HepG2 (cell line): Measurements from ENCODE around the gene COX4I1. TPM values are rescaled to one million over a fixed set of nuclear protein-coding genes. Genes with fewer than 3 reads are reported as not detected.

Experiments
- AKAP8 ChIP-seq: sonication (generic); formaldehyde crosslinking; IDR thresholded peaks from 2 replicates; pipeline ENCODE4 v1.5.1; 2020; ENCODE audit warnings: mild to moderate bottlenecking, missing genetic modification reagents
- DMAP1 ChIP-seq: IDR thresholded peaks from 2 replicates; pipeline ENCODE4 v1.6.1; 2016
- DR1 ChIP-seq: sonication (generic); formaldehyde crosslinking; IDR thresholded peaks from 2 replicates; pipeline ENCODE4 v1.8.0; 2021; ENCODE audit warnings: mild to moderate bottlenecking, missing genetic modification reagents, inconsistent platforms
- EEA1 ChIP-seq: sonication (generic); formaldehyde crosslinking; IDR thresholded peaks from 2 replicates; pipeline ENCODE4 v1.5.1; 2020; ENCODE audit warnings: mild to moderate bottlenecking, missing genetic modification reagents, borderline replicate concordance
- ELF1 ChIP-seq: sonication (generic); formaldehyde crosslinking; IDR thresholded peaks from 2 replicates; pipeline ENCODE4 v1.4.0; 2020; ENCODE audit warnings: missing genetic modification reagents
- HNF4A ChIP-seq: sonication (generic); formaldehyde crosslinking; IDR thresholded peaks from 2 replicates; pipeline ENCODE4 v1.4.0; 2020; ENCODE audit warnings: missing genetic modification reagents
- KAT7 ChIP-seq: IDR thresholded peaks from 2 replicates; pipeline ENCODE4 v1.6.1; 2018; ENCODE audit warnings: borderline replicate concordance, missing compliant biosample characterization
- KDM2A ChIP-seq: sonication (generic); formaldehyde crosslinking; IDR thresholded peaks from 2 replicates; pipeline ENCODE4 v1.4.0; 2020; ENCODE audit warnings: low read depth, missing genetic modification reagents, borderline replicate concordance
- KDM4B ChIP-seq: sonication (generic); formaldehyde crosslinking; IDR thresholded peaks from 2 replicates; pipeline ENCODE4 v1.4.0; 2020; ENCODE audit warnings: missing genetic modification reagents
- KDM5B ChIP-seq: sonication (generic); formaldehyde crosslinking; IDR thresholded peaks from 2 replicates; pipeline ENCODE4 v1.4.0; 2020; ENCODE audit warnings: missing genetic modification reagents, mild to moderate bottlenecking, borderline replicate concordance
- MIER3 ChIP-seq: IDR thresholded peaks from 2 replicates; pipeline ENCODE4 v1.6.1; 2016; ENCODE audit warnings: missing compliant biosample characterization, borderline replicate concordance
- MYNN ChIP-seq: sonication (generic); formaldehyde crosslinking; IDR thresholded peaks from 2 replicates; pipeline ENCODE4 v1.4.0; 2020; ENCODE audit warnings: mild to moderate bottlenecking, low read depth, missing genetic modification reagents
- NONO ChIP-seq, 2 experiments: fragments of 450-650 bp in 1 of 2; sonication (generic) in 1 of 2; formaldehyde crosslinking in 1 of 2; IDR thresholded peaks in 1 of 2; conservative IDR thresholded peaks in 1 of 2; 2 replicates each; pipeline versions ENCODE4 v1.6.1 to v1.8.0; 2017 to 2022; ENCODE audit warnings: mild to moderate bottlenecking in 1 of 2, missing genetic modification reagents in 1 of 2, moderate library complexity in 1 of 2
- RAD21 ChIP-seq: fragments of 450-650 bp; formaldehyde crosslinking; IDR thresholded peaks from 2 replicates; pipeline ENCODE4 v1.5.0; 2020; ENCODE audit warnings: mild to moderate bottlenecking
- RBM39 ChIP-seq: fragments of 200-400 bp; formaldehyde crosslinking; IDR thresholded peaks from one replicate; pipeline ENCODE4 v1.6.1; 2018; ENCODE audit warnings: antibody characterized with exemption, mild to moderate bottlenecking, low read depth, low read length; ENCODE audit not compliant: poor library complexity, severe bottlenecking
- RORA ChIP-seq: sonication (generic); formaldehyde crosslinking; IDR thresholded peaks from 2 replicates; pipeline ENCODE4 v1.5.0; 2020; ENCODE audit warnings: mild to moderate bottlenecking, missing genetic modification reagents, moderate library complexity
- SMC3 ChIP-seq: IDR thresholded peaks from 2 replicates; pipeline ENCODE4 v1.6.1; 2011; ENCODE audit warnings: low read length, improper control_type of control experiment
- SNRNP70 ChIP-seq: fragments of 200-400 bp; formaldehyde crosslinking; IDR thresholded peaks from 2 replicates; pipeline ENCODE4 v1.6.1; 2017; ENCODE audit warnings: mild to moderate bottlenecking, low read depth, low read length, moderate library complexity
- ZFP37 ChIP-seq: sonication (generic); formaldehyde crosslinking; IDR thresholded peaks from 2 replicates; pipeline ENCODE4 v1.4.0; 2020; ENCODE audit warnings: missing genetic modification reagents, borderline replicate concordance
- ZNF224 ChIP-seq: sonication (generic); formaldehyde crosslinking; IDR thresholded peaks from 2 replicates; pipeline ENCODE4 v1.5.0; 2020; ENCODE audit warnings: mild to moderate bottlenecking, missing genetic modification reagents
- ZNF382 ChIP-seq: sonication (generic); formaldehyde crosslinking; IDR thresholded peaks from 2 replicates; pipeline ENCODE4 v1.5.0; 2020; ENCODE audit warnings: missing genetic modification reagents, mild to moderate bottlenecking, borderline replicate concordance
- ZNF460 ChIP-seq: sonication (generic); formaldehyde crosslinking; IDR thresholded peaks from 2 replicates; pipeline ENCODE4 v1.5.1; 2020; ENCODE audit warnings: missing genetic modification reagents, mild to moderate bottlenecking, borderline replicate concordance
- polyA plus RNA-seq, 8 experiments: library from polyadenylated mRNA; depleted of rRNA in 3 of 8; stranded (reverse) in 7 of 8; unstranded in 1 of 8; fragments of >200 nt; fragmentation: Illumina TruSeq in 4 of 8; extraction: Trizol in 4 of 8; gene quantifications; 2 replicates each; pipeline versions ENCODE4 v1.2.1 to v1.2.3, GENCODE V29; 2011 to 2016; ENCODE audit warnings: low read depth in 4 of 8, missing spikeins in 1 of 8, mixed read lengths in 1 of 8; ENCODE audit not compliant: insufficient read depth in 1 of 8
- total RNA-seq, 5 experiments: library from RNA; depleted of rRNA; stranded (reverse); fragments of >200 nt; fragmentation: Illumina TruSeq; extraction: Trizol; gene quantifications; 2 replicates each; pipeline ENCODE4 v1.2.3, GENCODE V29; 2016; ENCODE audit warnings: low read depth in 1 of 5
- TF ChIP-seq, protein P1 (sequence below): sonication (generic); formaldehyde crosslinking; IDR thresholded peaks from 2 replicates; pipeline ENCODE4 v1.9.0; 2022; ENCODE audit warnings: missing genetic modification reagents, mild to moderate bottlenecking, borderline replicate concordance
- TF ChIP-seq, protein P2 (sequence below): sonication (generic); formaldehyde crosslinking; IDR thresholded peaks from 2 replicates; pipeline ENCODE4 v1.8.1; 2023; ENCODE audit warnings: mild to moderate bottlenecking, missing genetic modification reagents, borderline replicate concordance
- TF ChIP-seq, protein P3 (sequence below): sonication (generic); formaldehyde crosslinking; IDR thresholded peaks from 2 replicates; pipeline ENCODE4 v1.8.0; 2022; ENCODE audit warnings: mild to moderate bottlenecking, missing genetic modification reagents, borderline replicate concordance
- TF ChIP-seq, protein P4 (sequence below): sonication (generic); formaldehyde crosslinking; IDR thresholded peaks from 2 replicates; pipeline ENCODE4 v1.5.1; 2020; ENCODE audit warnings: missing genetic modification reagents, mild to moderate bottlenecking, borderline replicate concordance
- TF ChIP-seq, protein P5 (sequence below): sonication (generic); formaldehyde crosslinking; conservative IDR thresholded peaks from 2 replicates; pipeline ENCODE4 v1.4.0; 2020; ENCODE audit warnings: missing genetic modification reagents

Gene COX4I1
- total and polyA plus RNA-seq, 2 of the 13 experiments (the other 11 are each of a cell fraction or from before 2014, with no cell fraction given): 658 to 902 TPM

DNA sequence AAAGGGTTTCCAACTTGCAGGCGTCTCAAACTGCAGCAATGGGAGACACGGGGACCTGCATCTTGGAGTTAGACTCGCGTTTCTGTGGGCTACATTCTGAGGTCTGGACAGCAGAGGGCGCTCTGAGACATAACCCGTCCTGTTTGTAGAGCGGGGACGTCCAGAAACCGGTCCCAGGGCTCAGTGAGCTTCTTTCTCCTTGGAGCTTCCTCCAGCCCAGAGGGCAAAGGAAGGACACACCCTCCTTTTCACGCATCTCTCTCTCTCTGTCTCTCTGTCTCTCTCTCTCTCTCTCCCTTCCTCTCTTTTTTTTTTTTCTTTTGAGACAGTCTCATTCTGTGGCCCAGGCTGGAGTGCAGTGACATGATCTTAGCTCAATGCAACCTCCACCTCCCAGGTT is 19.8 kb downstream of the COX4I1 start (continued):
- no peak for TF ChIP-seq KDM5B (CRISPR knock-in tag)
- TF ChIP-seq SNRNP70: no peak
- no peak for TF ChIP-seq DR1 (CRISPR knock-in tag)
- TF ChIP-seq, protein P1, sequence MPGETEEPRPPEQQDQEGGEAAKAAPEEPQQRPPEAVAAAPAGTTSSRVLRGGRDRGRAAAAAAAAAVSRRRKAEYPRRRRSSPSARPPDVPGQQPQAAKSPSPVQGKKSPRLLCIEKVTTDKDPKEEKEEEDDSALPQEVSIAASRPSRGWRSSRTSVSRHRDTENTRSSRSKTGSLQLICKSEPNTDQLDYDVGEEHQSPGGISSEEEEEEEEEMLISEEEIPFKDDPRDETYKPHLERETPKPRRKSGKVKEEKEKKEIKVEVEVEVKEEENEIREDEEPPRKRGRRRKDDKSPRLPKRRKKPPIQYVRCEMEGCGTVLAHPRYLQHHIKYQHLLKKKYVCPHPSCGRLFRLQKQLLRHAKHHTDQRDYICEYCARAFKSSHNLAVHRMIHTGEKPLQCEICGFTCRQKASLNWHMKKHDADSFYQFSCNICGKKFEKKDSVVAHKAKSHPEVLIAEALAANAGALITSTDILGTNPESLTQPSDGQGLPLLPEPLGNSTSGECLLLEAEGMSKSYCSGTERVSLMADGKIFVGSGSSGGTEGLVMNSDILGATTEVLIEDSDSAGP (CRISPR knock-in tag): 0 out of 2 replicates have a peak, but pooled peaks have one; percentile 28
- TF ChIP-seq DMAP1 (CRISPR knock-in tag): no peak
- no peak for TF ChIP-seq ZNF382 (CRISPR knock-in tag)
- TF ChIP-seq, protein P2, sequence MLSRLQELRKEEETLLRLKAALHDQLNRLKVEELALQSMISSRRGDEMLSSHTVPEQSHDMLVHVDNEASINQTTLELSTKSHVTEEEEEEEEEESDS (CRISPR knock-in tag): 0 out of 2 replicates have a peak, but pooled peaks have one; percentile 31
- TF ChIP-seq RORA (CRISPR knock-in tag): no peak
- TF ChIP-seq MIER3: no peak
- TF ChIP-seq RAD21 (CRISPR knock-in tag): peak; percentile 37; the same call in 1 of the 2 replicates
- no peak for TF ChIP-seq KDM4B (CRISPR knock-in tag)
- TF ChIP-seq, protein P3, sequence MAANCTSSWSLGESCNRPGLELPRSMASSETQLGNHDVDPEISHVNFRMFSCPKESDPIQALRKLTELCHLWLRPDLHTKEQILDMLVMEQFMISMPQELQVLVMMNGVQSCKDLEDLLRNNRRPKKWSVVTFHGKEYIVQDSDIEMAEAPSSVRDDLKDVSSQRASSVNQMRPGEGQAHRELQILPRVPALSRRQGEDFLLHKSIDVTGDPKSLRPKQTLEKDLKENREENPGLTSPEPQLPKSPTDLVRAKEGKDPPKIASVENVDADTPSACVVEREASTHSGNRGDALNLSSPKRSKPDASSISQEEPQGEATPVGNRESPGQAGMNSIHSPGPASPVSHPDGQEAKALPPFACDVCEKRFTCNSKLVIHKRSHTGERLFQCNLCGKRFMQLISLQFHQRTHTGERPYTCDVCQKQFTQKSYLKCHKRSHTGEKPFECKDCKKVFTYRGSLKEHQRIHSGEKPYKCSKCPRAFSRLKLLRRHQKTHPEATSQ (CRISPR knock-in tag): no peak
- no peak for TF ChIP-seq HNF4A (CRISPR knock-in tag)
- no peak for TF ChIP-seq ZNF460 (CRISPR knock-in tag)
- TF ChIP-seq, protein P4, sequence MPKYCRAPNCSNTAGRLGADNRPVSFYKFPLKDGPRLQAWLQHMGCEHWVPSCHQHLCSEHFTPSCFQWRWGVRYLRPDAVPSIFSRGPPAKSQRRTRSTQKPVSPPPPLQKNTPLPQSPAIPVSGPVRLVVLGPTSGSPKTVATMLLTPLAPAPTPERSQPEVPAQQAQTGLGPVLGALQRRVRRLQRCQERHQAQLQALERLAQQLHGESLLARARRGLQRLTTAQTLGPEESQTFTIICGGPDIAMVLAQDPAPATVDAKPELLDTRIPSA (CRISPR knock-in tag): no peak
- no peak for TF ChIP-seq NONO (IDR thresholded peaks at IDR 0.05)
- TF ChIP-seq NONO (CRISPR knock-in tag; conservative IDR thresholded peaks at IDR 0.05): no peak
- TF ChIP-seq EEA1 (CRISPR knock-in tag): no peak
- TF ChIP-seq AKAP8 (CRISPR knock-in tag): no peak
- no peak for TF ChIP-seq MYNN (CRISPR knock-in tag)
- TF ChIP-seq SMC3: peak; percentile 83
- TF ChIP-seq, protein P5, sequence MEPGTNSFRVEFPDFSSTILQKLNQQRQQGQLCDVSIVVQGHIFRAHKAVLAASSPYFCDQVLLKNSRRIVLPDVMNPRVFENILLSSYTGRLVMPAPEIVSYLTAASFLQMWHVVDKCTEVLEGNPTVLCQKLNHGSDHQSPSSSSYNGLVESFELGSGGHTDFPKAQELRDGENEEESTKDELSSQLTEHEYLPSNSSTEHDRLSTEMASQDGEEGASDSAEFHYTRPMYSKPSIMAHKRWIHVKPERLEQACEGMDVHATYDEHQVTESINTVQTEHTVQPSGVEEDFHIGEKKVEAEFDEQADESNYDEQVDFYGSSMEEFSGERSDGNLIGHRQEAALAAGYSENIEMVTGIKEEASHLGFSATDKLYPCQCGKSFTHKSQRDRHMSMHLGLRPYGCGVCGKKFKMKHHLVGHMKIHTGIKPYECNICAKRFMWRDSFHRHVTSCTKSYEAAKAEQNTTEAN: no peak
- TF ChIP-seq ELF1: no peak
- TF ChIP-seq ZFP37 (CRISPR knock-in tag): no peak
- no peak for TF ChIP-seq ZNF224
- TF ChIP-seq RBM39: no peak
- TF ChIP-seq KAT7 (CRISPR knock-in tag): no peak
- TF ChIP-seq KDM2A (CRISPR knock-in tag): peak; percentile 56; the same call in 1 of the 2 replicates
